ENCODE results near the gene EVI5. TPM values are rescaled to one million over a fixed set of nuclear protein-coding genes. Genes with fewer than 3 reads are reported as not detected.
"Not testable (repeated sequence)": the region's sequence is repeated elsewhere in the genome, so short reads cannot be mapped to it uniquely, and the experiment has no call there.

EVI5 gene
- total RNA-seq, 2 experiments from 2014 or later = 2.6 to 14.0 TPM

DNA sequence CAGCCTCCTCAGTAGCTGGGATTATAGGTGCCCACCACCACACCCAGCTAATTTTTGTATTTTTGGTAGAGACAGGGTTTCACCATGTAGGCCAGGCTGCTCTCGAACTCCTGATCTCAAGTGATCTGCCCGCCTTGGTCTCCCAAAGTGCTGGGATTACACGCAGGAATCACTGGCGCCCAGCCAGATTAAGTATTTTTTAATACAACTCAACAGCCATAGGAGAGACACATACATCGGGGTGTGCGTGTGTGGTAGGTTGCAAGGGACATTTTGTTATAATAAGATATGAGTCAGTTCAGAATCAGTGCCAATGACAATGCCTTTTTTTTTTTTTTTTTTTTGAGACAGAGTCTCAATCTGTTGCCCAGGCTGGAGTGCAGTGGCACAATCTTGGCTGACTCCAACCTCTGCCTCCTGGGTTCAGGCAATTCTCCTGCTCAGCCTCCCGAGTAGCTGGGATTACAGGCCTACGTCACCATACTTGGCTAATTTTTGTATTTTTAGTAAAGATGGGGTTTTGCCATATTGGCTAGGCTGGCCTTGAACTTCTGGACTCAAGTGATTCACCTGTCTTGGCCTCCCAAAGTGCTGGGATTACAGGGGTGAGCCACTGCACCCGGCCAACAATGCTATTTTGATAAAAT is 259.8 kb downstream of the EVI5 start:
- not testable (repeated sequence) for H3K9me3 Mint-ChIP-seq (ENCODE audit: low read depth); DNase-seq; H3K4me3 Mint-ChIP-seq; ATAC-seq; H3K27me3 Mint-ChIP-seq; H3K27ac Mint-ChIP-seq
- Mint-ChIP-seq H3K36me3 (peaks cover 28% of the 10 kb centered on the region), H3K4me1 (peaks cover 16% of the 10 kb centered on the region)
- CTCF ChIA-PET = interaction anchor here (0.6 kb wide), 1 partner anchor 150 kb away, joined by 4 read pairs; no protein-coding TSS in a partner anchor

DNA sequence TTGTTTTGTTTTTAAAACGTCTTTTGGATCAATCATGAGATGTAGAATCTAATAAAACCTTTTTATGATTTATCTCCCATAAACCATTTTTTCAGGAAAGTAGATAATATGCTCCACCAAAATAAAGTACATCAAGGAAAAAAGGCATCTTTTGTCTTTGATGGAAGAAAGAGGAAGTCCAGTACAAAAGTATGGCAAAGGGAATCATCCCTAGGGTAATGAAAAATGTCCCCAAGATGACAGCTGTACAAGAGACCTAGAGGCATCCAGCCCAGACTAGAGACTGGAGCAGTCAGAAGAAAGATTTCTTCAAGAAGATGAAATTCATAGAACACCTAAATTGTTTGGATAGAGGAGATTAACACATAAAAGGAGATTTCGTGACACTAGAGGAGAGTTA is 265.9 kb downstream of the EVI5 start:
- no peak for ATAC-seq
- CTCF ChIA-PET = no interaction called here
- H3K4me1 Mint-ChIP-seq = peaks cover 20% of the 10 kb centered on the region
- H3K36me3 Mint-ChIP-seq = peaks cover 22% of the 10 kb centered on the region
- no peaks in the 10 kb centered on the region for H3K27me3 Mint-ChIP-seq
- no peak overlapping the region for H3K4me3 Mint-ChIP-seq
- no peak overlapping the region for H3K27ac Mint-ChIP-seq
- no peaks in the 10 kb centered on the region for H3K9me3 Mint-ChIP-seq (ENCODE audit: low read depth)
- no peak for DNase-seq

DNA sequence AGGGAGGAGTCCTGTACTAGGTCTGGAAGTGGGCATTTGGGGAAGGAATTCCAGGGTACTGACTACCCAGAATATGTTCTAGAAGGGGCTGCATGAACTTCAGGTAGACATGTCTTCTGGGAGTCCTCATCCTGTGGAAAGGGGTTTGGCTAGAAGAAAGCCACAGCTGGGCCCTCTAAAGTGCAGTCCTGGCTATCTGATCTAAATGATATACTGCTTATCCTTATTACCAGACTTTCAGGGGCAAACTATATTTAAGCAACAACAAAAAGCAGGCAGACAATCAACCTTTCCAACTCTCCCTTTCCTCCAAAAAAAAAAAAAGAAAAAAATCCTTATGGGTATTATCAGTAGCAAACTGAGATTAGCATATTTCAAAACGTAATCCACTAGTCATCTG is 268.3 kb downstream of the EVI5 start:
- Mint-ChIP-seq H3K27ac (no peak overlapping the region), H3K4me3 (no peak overlapping the region), H3K36me3 (peaks cover 28% of the 10 kb centered on the region), H3K4me1 (peaks cover 24% of the 10 kb centered on the region), H3K27me3 (no peaks in the 10 kb centered on the region), H3K9me3 (ENCODE audit: low read depth) (no peaks in the 10 kb centered on the region)
- DNase-seq (no peak), ATAC-seq (no peak)
- CTCF ChIA-PET = interaction anchor here (1.4 kb wide), 1 partner anchor 10 kb away, joined by 3 read pairs; no protein-coding TSS in a partner anchor

DNA sequence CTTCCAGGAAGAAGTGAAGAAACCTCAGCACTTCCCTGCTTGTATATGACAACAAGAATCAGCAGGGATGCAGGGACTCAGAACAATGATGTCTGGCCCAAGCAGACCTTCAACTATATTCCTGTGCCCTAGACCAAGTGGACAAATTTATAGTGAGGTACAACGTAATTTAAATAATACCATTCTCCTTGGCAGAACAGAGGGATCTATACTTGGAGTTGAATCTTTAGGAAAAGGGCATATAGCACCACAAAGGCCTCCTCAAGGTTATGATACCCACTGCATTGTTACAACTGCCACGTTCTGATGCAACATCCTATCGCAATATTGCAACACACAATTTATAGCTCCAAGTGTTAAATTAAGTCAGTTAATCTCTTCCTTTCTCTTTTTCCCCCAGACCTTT is 269.1 kb downstream of the EVI5 start:
- H3K36me3 Mint-ChIP-seq = peaks cover 29% of the 10 kb centered on the region
- no peaks in the 10 kb centered on the region for H3K9me3 Mint-ChIP-seq (ENCODE audit: low read depth)
- no peak overlapping the region for H3K27ac Mint-ChIP-seq
- DNase-seq = no peak
- peaks cover 25% of the 10 kb centered on the region for H3K4me1 Mint-ChIP-seq
- H3K27me3 Mint-ChIP-seq = no peaks in the 10 kb centered on the region
- ATAC-seq = no peak
- CTCF ChIA-PET = interaction anchor here (0.7 to 1.4 kb wide), 2 partner anchors 11 to 27 kb away, joined by 3 read pairs; no protein-coding TSS in a partner anchor
- no peak overlapping the region for H3K4me3 Mint-ChIP-seq

DNA sequence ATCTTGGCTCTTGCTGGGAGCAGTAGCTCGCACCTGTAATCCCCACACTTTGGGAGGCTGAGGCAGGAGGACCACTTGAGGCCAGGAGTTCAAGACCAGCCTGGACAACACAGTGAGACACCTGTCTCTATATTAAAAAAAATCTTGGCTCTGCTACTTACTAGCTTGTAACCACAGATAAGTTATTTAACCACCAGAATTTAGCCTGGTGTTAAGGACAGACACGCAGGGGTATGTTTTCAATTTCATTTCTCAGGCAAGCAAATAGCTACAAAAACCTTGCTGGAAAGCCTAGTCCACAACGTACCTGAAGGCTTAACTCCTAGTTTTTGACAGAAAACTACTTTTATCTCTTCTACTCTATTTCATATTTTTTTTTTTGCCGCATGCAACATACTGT is 273.4 kb downstream of the EVI5 start:
- CTCF ChIA-PET = interaction anchor here (1.3 to 2.0 kb wide), 3 partner anchors 9 to 20 kb away, joined by 4 to 6 read pairs (median 4); no protein-coding TSS in a partner anchor
- Mint-ChIP-seq H3K4me3 (no peak overlapping the region), H3K4me1 (peaks cover 24% of the 10 kb centered on the region), H3K36me3 (peaks cover 22% of the 10 kb centered on the region), H3K27ac (no peak overlapping the region), H3K27me3 (no peaks in the 10 kb centered on the region), H3K9me3 (ENCODE audit: low read depth) (no peaks in the 10 kb centered on the region)
- ATAC-seq (no peak), DNase-seq (no peak)

DNA sequence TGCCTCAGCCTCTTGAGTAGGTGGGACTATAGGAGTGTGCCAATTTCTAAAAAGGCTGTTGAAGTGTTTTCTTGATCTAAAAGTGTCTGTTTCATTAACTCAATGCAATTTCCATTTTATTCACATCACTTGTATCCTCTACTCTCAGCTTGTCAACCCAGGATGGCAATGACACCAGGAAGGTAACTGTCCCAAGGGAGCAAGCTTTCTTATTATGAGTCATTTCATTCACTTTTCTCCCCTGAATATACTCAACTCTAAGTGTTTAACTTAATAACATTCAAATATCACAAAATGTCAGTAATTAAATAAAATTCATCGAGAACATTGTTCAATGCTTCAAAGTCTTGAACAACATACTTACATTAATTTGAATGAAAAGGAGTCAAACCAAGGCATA is 275.3 kb downstream of the EVI5 start:
- CTCF ChIA-PET = interaction anchor here (1.3 kb wide), 2 partner anchors 23 to 42 kb away, joined by 3 to 5 read pairs; partner anchors contain the start of gene GFI1
- DNase-seq (no peak), ATAC-seq (no peak)
- Mint-ChIP-seq H3K9me3 (ENCODE audit: low read depth) (no peaks in the 10 kb centered on the region), H3K27ac (no peak overlapping the region), H3K4me3 (no peak overlapping the region), H3K36me3 (peaks cover 12% of the 10 kb centered on the region), H3K27me3 (no peaks in the 10 kb centered on the region), H3K4me1 (peaks cover 15% of the 10 kb centered on the region)

DNA sequence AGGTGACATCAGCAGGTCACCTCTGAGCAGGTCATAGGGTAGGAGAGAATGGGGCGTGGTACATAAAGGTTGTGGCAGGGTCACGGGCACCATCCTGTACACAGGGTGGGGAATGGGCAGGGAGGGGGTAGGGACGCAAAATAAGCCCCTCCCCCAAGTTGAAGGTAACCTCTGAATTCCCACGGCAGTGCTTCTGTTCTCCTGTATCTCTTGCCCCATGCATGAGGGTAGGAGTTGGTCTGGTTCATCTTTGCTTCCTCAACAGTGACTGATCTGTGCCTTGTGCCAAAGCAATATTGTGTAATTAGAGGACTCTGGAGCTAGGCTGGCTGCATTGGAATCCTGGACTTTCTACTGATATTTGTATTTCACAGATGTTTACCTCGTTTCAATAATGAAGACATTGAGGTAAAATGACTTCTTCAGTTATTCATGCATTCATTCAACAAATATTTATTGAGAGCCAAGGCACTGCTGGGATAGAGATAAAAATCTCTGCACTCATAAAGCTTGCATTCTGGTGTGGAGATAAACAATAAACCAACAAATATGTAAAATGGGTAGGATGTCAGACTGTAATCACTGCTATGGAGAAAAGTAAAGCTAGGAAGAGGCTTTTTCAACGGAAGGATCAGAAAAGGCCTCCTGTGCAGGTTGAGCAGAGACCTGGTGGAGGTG is 279.8 kb downstream of the EVI5 start:
- no peaks in the 10 kb centered on the region for H3K27me3 Mint-ChIP-seq
- ATAC-seq = no peak
- CTCF ChIA-PET = interaction anchor here (0.9 to 1.4 kb wide), 4 partner anchors 16 to 214 kb away, joined by 3 read pairs; partner anchors contain the start of gene GFI1
- no peaks in the 10 kb centered on the region for H3K9me3 Mint-ChIP-seq (ENCODE audit: low read depth)
- H3K27ac Mint-ChIP-seq = peak overlapping the region; percentile 41
- H3K36me3 Mint-ChIP-seq = peaks cover 4% of the 10 kb centered on the region
- H3K4me1 Mint-ChIP-seq = peaks cover 37% of the 10 kb centered on the region
- no peak for DNase-seq
- H3K4me3 Mint-ChIP-seq = no peak overlapping the region

DNA sequence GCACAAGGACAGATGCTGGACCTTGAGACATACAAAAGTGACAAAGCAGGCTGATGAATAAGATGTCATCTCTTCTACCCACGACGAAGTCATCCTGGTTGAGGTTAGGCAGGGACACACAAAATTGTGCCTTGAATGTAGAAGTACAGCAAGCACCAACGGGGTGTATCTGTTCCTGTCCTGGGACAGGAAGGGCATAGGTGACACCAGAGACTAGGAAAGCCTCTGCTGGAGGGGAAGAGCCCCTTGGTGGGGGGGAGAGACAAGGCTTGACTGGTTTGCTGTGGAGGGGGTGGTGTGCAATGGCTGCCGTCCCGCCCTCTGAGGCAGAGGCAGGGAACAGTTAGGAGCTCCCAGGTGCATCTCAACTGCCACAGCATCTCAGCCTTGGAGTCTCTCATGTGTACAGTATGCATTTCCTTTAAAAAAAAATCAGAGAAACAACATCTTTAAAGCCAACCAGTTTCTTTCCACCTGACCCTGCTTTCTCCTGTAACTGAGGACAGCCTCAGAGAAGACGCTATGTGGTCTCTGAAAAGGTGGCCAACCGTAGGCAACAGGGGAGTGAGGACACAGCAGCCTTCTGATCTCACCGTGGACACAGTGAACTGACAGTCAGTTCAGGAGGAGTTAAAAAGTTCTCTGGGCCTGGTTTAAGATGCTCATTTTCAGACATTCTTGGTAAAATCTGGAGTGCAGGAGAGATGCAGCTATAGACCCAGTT is 280.5 kb downstream of the EVI5 start:
- Mint-ChIP-seq H3K9me3 (ENCODE audit: low read depth) (no peaks in the 10 kb centered on the region), H3K27ac (peak overlapping the region; percentile 41), H3K36me3 (peaks cover 4% of the 10 kb centered on the region), H3K27me3 (no peaks in the 10 kb centered on the region), H3K4me1 (peaks cover 36% of the 10 kb centered on the region), H3K4me3 (no peak overlapping the region)
- CTCF ChIA-PET = interaction anchor here (1.4 kb wide), 1 partner anchor 213 kb away, joined by 3 read pairs; no protein-coding TSS in a partner anchor
- no peak for DNase-seq
- ATAC-seq = peak; percentile 52

DNA sequence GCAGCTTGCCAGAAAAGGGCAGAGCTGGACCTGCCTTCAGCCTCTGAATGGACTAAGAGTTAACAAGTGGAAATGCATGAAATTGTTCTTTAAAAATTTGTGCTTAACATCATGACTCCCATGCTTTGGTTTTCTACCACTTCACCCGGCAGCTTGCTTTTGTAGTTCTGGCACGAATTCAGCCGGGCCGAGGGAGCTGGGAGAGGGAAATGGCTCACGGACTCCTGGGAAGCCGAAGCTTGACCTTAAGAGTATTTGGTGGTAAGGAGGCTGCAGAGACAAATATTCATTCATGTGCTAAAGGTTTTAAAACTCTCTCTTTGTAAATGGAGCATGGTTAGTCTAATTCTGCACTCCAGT is 281.0 kb downstream of the EVI5 start:
- peaks cover 38% of the 10 kb centered on the region for H3K4me1 Mint-ChIP-seq
- H3K36me3 Mint-ChIP-seq = peaks cover 3% of the 10 kb centered on the region
- ATAC-seq (no peak), DNase-seq (no peak)
- H3K9me3 Mint-ChIP-seq (ENCODE audit: low read depth) = no peaks in the 10 kb centered on the region
- H3K27ac Mint-ChIP-seq = peak overlapping the region; percentile 31
- CTCF ChIA-PET = interaction anchor here (0.7 kb wide), 1 partner anchor 34 kb away, joined by 3 read pairs; no protein-coding TSS in a partner anchor
- H3K4me3 Mint-ChIP-seq = no peak overlapping the region
- H3K27me3 Mint-ChIP-seq = no peaks in the 10 kb centered on the region

DNA sequence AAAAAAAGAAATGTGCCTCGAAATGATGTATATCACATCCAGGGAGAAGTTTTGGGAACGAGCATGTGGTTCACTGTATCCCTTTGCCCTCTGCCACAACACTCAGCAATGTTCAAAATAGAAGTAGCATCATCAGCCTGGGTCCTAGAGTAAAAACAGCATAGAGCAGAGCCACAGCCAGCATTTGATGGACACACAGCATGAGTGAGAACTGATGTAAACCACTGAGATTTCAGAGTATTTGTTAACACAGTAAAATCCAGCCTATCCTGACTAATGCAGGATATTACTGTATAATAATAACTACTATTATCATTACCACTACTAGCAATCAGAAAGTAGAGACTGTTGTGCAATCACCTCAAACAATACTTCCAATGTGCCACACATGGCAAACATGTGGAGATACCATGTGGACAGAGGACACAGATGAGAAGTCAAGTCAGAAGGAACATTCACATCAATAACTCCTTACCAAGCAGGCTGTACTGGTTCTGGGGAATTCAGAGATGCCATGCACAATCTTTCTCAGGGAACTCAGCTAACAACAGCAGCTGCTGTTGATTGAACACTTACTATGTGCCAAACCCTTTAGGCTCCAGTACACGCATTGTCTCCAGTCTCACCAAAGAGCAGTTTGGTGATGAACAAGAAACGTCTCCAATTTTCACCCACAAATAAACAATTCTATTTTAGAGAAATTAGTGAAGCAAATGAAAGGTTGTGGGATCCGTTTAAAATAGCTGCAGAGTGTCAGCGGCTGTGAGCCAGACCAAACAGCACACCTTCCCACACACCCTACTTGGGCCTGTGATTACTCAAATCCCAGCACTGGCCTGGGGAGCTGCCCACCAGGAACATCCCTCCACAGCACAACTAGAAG is 281.6 kb downstream of the EVI5 start:
- Mint-ChIP-seq H3K4me3 (no peak overlapping the region), H3K9me3 (ENCODE audit: low read depth) (no peaks in the 10 kb centered on the region), H3K27me3 (no peaks in the 10 kb centered on the region), H3K27ac (peak overlapping the region; percentile 12), H3K4me1 (peaks cover 43% of the 10 kb centered on the region), H3K36me3 (peaks cover 5% of the 10 kb centered on the region)
- ATAC-seq = no peak
- CTCF ChIA-PET = interaction anchor here (0.7 to 1.1 kb wide), 2 partner anchors 28 to 35 kb away, joined by 3 read pairs; no protein-coding TSS in a partner anchor
- no peak for DNase-seq

DNA sequence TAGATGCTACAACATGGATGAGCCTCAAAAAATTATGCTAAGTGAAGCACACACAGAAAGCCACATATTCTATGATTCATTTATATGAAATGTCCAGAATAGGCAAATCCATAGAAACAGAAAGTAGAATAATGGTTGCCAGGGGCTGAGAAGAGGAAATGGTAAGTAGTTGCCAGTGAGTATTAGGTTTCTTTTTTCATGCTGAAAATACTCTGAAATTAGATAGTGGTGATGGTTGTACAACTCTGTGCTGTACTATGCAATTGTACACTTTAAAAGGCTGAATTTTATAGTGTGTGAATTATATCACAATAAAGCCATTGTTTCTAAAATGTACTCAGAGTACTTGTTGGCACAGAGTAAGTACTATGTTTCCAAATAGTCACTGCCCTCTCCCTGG is 282.7 kb downstream of the EVI5 start:
- no peak for DNase-seq
- Mint-ChIP-seq H3K36me3 (peaks cover 8% of the 10 kb centered on the region), H3K27ac (no peak overlapping the region), H3K9me3 (ENCODE audit: low read depth) (no peaks in the 10 kb centered on the region), H3K4me3 (no peak overlapping the region), H3K27me3 (no peaks in the 10 kb centered on the region), H3K4me1 (peaks cover 45% of the 10 kb centered on the region)
- CTCF ChIA-PET = interaction anchor here (1.1 kb wide), 1 partner anchor 29 kb away, joined by 3 read pairs; no protein-coding TSS in a partner anchor
- peak; percentile 68 for ATAC-seq

DNA sequence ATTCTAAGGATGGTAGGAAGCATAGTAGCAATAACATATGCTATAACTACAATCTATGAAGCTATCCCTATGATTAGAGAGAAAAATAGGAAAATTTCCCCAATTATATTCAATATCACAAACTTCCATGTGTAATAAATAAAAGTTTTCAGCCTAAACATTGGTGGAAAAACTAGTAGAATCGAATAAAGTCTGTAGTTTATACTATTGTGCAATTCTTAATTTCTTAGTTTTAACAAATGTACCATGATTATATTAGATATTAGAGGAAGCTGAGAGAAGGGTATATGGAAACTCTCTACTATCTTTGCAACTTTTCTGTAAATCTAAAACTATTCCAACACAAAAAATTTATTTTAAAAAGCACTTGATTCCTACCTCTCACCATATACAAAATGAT is 284.4 kb downstream of the EVI5 start:
- peaks cover 50% of the 10 kb centered on the region for H3K4me1 Mint-ChIP-seq
- H3K27ac Mint-ChIP-seq = no peak overlapping the region
- H3K27me3 Mint-ChIP-seq = no peaks in the 10 kb centered on the region
- no peak for DNase-seq
- peaks cover 7% of the 10 kb centered on the region for H3K36me3 Mint-ChIP-seq
- CTCF ChIA-PET = no interaction called here
- no peaks in the 10 kb centered on the region for H3K9me3 Mint-ChIP-seq (ENCODE audit: low read depth)
- no peak for ATAC-seq
- H3K4me3 Mint-ChIP-seq = no peak overlapping the region

All from activated CD8-positive, alpha-beta memory T cell treated with anti-CD3 and anti-CD28 coated beads, Interleukin-2, amount 10 ng/mL, durations not matched to agents 7 days and 5 days (primary cell).